ENCODE results near the gene CREB3L2. TPM values are rescaled to one million over a fixed set of nuclear protein-coding genes. Genes with fewer than 3 reads are reported as not detected.

The CREB3L2 gene
- total and polyA plus RNA-seq, 2 of the 8 experiments (the other 6 are each of a cell fraction or from before 2014, with no cell fraction given), result 14.4 to 48.3 TPM

DNA sequence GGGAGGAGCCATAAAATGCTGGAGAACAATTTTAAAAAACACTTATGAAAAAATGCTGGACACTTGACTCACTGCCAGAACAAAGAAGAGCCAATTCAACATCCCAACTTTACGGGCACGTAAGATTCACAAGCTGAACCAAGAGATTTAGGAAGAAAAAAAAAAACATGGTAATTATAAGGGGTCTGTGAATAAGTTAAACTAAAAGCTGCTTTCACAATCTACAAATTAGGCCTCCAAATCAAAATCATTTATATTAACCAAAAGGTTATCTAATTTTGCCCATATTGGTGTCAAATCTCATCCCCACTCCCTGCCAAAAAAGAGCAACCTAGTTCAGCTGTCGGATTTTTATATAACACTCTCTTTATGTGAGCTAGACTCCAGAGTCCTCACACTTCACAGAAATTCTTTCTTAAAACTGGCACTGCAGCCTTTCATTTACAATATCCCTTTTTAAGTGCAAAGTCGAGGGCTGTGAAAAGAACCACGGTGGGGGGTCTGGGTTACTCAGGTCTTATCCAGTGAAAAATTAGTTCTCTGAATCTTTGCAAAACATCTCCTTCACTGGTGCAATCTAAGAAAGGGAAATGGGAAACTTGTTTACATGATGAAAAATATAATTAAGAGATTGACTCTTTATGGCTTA, 124.7 kb downstream of the CREB3L2 start:
- no peak overlapping the region for H3K4me3 ChIP-seq (ENCODE audit: extremely low read depth in 1 of 4, insufficient read depth in 2 of 4, low read depth in 3 of 4, low read length in 4 of 4)
- no peak overlapping the region for H2AK5ac ChIP-seq (ENCODE audit: low read depth, low read length)
- no peak overlapping the region for H3K4ac ChIP-seq (replicated peaks; ENCODE audit: insufficient read length, low read depth, low read length)
- H2BK120ac ChIP-seq (replicated peaks; ENCODE audit: low read depth, low read length), result no peak overlapping the region
- ChIA-PET POLR2A (ENCODE audit: partially characterized antibody) (interaction anchor here (2.6 kb wide), 1 partner anchor 10 kb away, joined by 5 read pairs; no protein-coding TSS in a partner anchor), CTCF (ENCODE audit: partially characterized antibody) (interaction anchor here (1.2 to 1.3 kb wide), 3 partner anchors 10 to 16 kb away, joined by 3 read pairs; no protein-coding TSS in a partner anchor)
- H3K4me1 ChIP-seq (replicated peaks in 1 of 4; ENCODE audit: control insufficient read depth in 3 of 4, insufficient read depth in 4 of 4, low read length in 3 of 4), result peaks cover 9 to 31% (median 27%) of the 10 kb centered on the region in 4 experiments; a peak in 5 of 7 replicates
- no peak overlapping the region for H3K23ac ChIP-seq (ENCODE audit: insufficient read length)
- no peaks in the 10 kb centered on the region; the same call in 1 of the 2 replicates for H3K23me2 ChIP-seq (ENCODE audit: low read depth, low read length)
- H4K5ac ChIP-seq (ENCODE audit: insufficient read length, low read depth, low read length), result no peak overlapping the region
- H3K9me3 ChIP-seq (ENCODE audit: insufficient read depth in 2 of 2, low read depth in 1 of 2, low read length in 1 of 2), result peaks cover 1 to 4% of the 10 kb centered on the region in 2 experiments; a peak in 2 of 4 replicates
- H4K91ac ChIP-seq (replicated peaks; ENCODE audit: insufficient read length, low read length), result no peak overlapping the region
- H2BK12ac ChIP-seq (ENCODE audit: low read depth, low read length), result no peak overlapping the region
- H3K79me1 ChIP-seq (ENCODE audit: low read depth, low read length), result no peaks in the 10 kb centered on the region
- no peak overlapping the region for H2AFZ ChIP-seq (ENCODE audit: low read length)
- no peak overlapping the region; a peak in 1 of 4 replicates for H3K4me2 ChIP-seq (ENCODE audit: insufficient read depth in 1 of 2, low read depth in 2 of 2, low read length in 2 of 2)
- H3K9ac ChIP-seq (replicated peaks in 1 of 4; ENCODE audit: extremely low read depth in 1 of 4, low read depth in 3 of 4, low read length in 3 of 4), result no peak overlapping the region
- no peak overlapping the region for H2BK5ac ChIP-seq (ENCODE audit: low read depth, low read length)
- DNase-seq (ENCODE audit: low read depth in 1 of 2, low spot score in 2 of 2) (no peak), FAIRE-seq (no peak)
- H3K36me3 ChIP-seq (ENCODE audit: control insufficient read depth in 2 of 4, insufficient read depth in 4 of 4, low read length in 3 of 4), result peaks cover 0 to 30% (median 8%) of the 10 kb centered on the region in 4 experiments; a peak in 7 of 8 replicates
- H3K27ac ChIP-seq (ENCODE audit: low read depth, low read length), result no peak overlapping the region
- no peak overlapping the region for H3K14ac ChIP-seq (ENCODE audit: insufficient read length)
- H2BK15ac ChIP-seq (ENCODE audit: low read length), result no peak overlapping the region
- peak overlapping the region; percentile 55; the same call in 1 of the 2 replicates for H2BK20ac ChIP-seq (ENCODE audit: low read length)
- no peaks in the 10 kb centered on the region for H3K27me3 ChIP-seq (replicated peaks in 1 of 4; ENCODE audit: control insufficient read depth in 3 of 4, extremely low read depth in 1 of 4, insufficient read depth in 3 of 4, low read length in 3 of 4)
- WGBS, 2 experiments (ENCODE audit: extremely low coverage in 1 of 2, insufficient coverage in 1 of 2, insufficient read length in 1 of 2, insufficient replicate concordance in 2 of 2, low coverage in 1 of 2, low lambda C conversion rate in 2 of 2, missing lambda C conversion rate in 1 of 2), result 55% methylated on average over 5 of the region's 5 CpGs; no CpG with 5 or more reads in 1 of the 2 experiments
- H3K79me2 ChIP-seq (ENCODE audit: control insufficient read depth in 1 of 2, insufficient read depth in 2 of 2, low read length in 2 of 2), result no peaks in the 10 kb centered on the region
- no peak overlapping the region for H3K18ac ChIP-seq (ENCODE audit: extremely low read depth, low read length)
- no peak overlapping the region for H4K8ac ChIP-seq (ENCODE audit: extremely low read depth, insufficient read depth, low read length)
- no peak overlapping the region for H3K56ac ChIP-seq (replicated peaks; ENCODE audit: insufficient read length, low read depth, low read length)
- no peaks in the 10 kb centered on the region for H4K20me1 ChIP-seq (replicated peaks in 1 of 2; ENCODE audit: control insufficient read depth in 1 of 2, insufficient read depth in 2 of 2, low read length in 2 of 2)
- TF ChIP-seq, protein P1, sequence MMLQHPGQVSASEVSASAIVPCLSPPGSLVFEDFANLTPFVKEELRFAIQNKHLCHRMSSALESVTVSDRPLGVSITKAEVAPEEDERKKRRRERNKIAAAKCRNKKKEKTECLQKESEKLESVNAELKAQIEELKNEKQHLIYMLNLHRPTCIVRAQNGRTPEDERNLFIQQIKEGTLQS (IDR thresholded peaks at IDR 0.05; ENCODE audit: insufficient read depth, low read depth, low read length), result no peak
- no peak for TF ChIP-seq RBBP5 (IDR thresholded peaks at IDR 0.05; ENCODE audit: borderline replicate concordance, low read depth, low read length)
- no peak for TF ChIP-seq CHD2 (IDR thresholded peaks at IDR 0.05; ENCODE audit: low read length)
- TF ChIP-seq GABPA (IDR thresholded peaks at IDR 0.05; ENCODE audit: borderline replicate concordance, insufficient read depth, low read length), result no peak
- no peak for TF ChIP-seq CBX5 (IDR thresholded peaks at IDR 0.05; ENCODE audit: low read depth, low read length)
- TF ChIP-seq BRCA1 (IDR thresholded peaks at IDR 0.05; ENCODE audit: low read depth, low read length), result no peak
- no peak for TF ChIP-seq RXRA (IDR thresholded peaks at IDR 0.05; ENCODE audit: insufficient read depth, low read depth, low read length)
- no peak for TF ChIP-seq SIN3A (conservative IDR thresholded peaks at IDR 0.05 in 1 of 2, IDR thresholded peaks at IDR 0.05 in 1 of 2; ENCODE audit: low read depth in 1 of 2, low read length in 2 of 2)
- TF ChIP-seq, protein P2, sequence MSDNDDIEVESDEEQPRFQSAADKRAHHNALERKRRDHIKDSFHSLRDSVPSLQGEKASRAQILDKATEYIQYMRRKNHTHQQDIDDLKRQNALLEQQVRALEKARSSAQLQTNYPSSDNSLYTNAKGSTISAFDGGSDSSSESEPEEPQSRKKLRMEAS (IDR thresholded peaks at IDR 0.05), result no peak
- no peak for TF ChIP-seq CBX8 (IDR thresholded peaks at IDR 0.05; ENCODE audit: borderline replicate concordance, low read depth, low read length)
